H1 (cell line): Measurements from ENCODE around the gene LPGAT1. TPM values are rescaled to one million over a fixed set of nuclear protein-coding genes. Genes with fewer than 3 reads are reported as not detected.

ENCODE experiments used
- CHD2 ChIP-seq: IDR thresholded peaks from 2 replicates; pipeline ENCODE4 v1.6.1; 2012; ENCODE audit warnings: low read length, improper control_type of control experiment
- CTBP2 ChIP-seq: IDR thresholded peaks from 2 replicates; pipeline ENCODE4 v1.7.0; 2011; ENCODE audit warnings: borderline replicate concordance, mild to moderate bottlenecking, moderate library complexity, mixed read lengths, low read length; ENCODE audit not compliant: insufficient read depth, insufficient read length
- GTF2F1 ChIP-seq: IDR thresholded peaks from 2 replicates; pipeline ENCODE4 v1.6.1; 2012; ENCODE audit warnings: low read depth, low read length, improper control_type of control experiment, borderline replicate concordance
- POU5F1 ChIP-seq: IDR thresholded peaks from 2 replicates; pipeline ENCODE4 v1.6.1; 2011; ENCODE audit warnings: low read depth, mild to moderate bottlenecking, low read length, moderate library complexity
- RNF2 ChIP-seq: fragments of 200-900, 300-1000 bp; sonication (generic); IDR thresholded peaks from 2 replicates; pipeline ENCODE4 v1.7.1; 2016; ENCODE audit warnings: borderline replicate concordance, low read depth, mild to moderate bottlenecking, antibody characterized with exemption, low read length; ENCODE audit not compliant: poor library complexity, severe bottlenecking; ENCODE audit errors: missing control alignments
- SP1 ChIP-seq: IDR thresholded peaks from 2 replicates; pipeline ENCODE4 v1.6.1; 2011; ENCODE audit warnings: low read depth, low read length
- SP2 ChIP-seq: IDR thresholded peaks from 2 replicates; pipeline ENCODE4 v1.6.1; 2012; ENCODE audit warnings: mild to moderate bottlenecking, low read length, inconsistent platforms
- TBP ChIP-seq: IDR thresholded peaks from 2 replicates; pipeline ENCODE4 v1.6.1; 2011; ENCODE audit warnings: low read depth, low read length, improper control_type of control experiment
- TCF12 ChIP-seq: IDR thresholded peaks from 2 replicates; pipeline ENCODE4 v1.6.1; 2011; ENCODE audit warnings: low read depth, mild to moderate bottlenecking, low read length
- polyA plus RNA-seq, 7 experiments: library from polyadenylated mRNA; depleted of rRNA in 3 of 7; stranded (reverse) in 5 of 7; unstranded in 2 of 7; fragments of >200 nt in 5 of 7; fragments of 200-250 nt in 2 of 7; gene quantifications; 1 replicate in 5 of 7; 2 replicates in 1 of 7; 4 replicates in 1 of 7; pipeline versions ENCODE4 v1.2.1 to v1.2.3, GENCODE V29; 2011 to 2013; ENCODE audit warnings: missing spikeins in 2 of 7, mixed read lengths in 2 of 7
- total RNA-seq: library from RNA; stranded (reverse); fragmentation: NEBNext Ultra II Directional; extraction: Animal tissue kit (Norgen Biotek cat#: 25700); gene quantifications from 2 replicates; pipeline ENCODE4 v1.2.1, GENCODE V29; 2021

LPGAT1 gene
- total and polyA plus RNA-seq, 2 of the 8 experiments (the other 6 are each of a cell fraction or from before 2014, with no cell fraction given), result 2.3 to 13.5 TPM

DNA sequence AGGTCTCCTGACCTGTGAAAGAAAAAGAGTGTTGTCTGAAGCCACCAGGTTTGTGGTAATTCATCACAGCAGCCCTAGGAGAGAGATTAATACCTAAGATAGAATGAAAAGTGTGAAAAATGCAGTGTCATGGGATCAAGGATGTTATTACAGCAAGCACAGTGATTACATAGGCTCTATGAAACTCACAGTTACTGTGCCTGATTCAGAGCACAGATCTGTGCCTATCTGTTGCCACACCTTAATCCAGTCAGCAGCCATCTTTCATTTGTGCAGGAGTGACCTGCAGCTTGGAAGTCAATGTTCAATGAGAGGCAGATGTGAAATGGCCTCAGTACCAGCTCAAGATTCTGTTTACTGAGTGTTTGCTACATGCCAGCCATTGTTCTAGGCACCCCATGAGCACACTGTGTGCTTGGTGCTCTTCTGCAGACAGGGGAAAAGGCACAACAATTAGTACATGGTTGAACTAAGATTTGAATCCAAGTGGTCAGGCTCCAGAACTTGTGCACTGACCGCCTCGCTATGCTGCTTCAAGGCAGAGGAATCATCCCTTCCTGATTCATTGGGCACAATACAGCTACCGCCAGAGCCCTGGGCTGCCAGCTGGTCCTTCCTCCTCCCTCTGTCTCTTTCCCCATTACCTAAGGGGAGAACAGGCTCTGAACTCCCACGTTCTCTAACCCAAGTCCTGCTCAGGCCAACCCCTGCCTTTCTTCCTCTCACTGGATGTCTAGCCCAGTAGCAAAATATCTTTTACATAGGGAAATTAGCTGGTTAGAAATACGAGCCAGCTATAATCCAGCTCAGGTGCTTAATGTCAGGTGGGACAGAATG is 98.9 kb downstream of the LPGAT1 start (continued):
- TF ChIP-seq CTBP2, result no peak
- TF ChIP-seq POU5F1, result no peak
- TF ChIP-seq SP1, result no peak
- TF ChIP-seq SP2, result no peak
- no peak for TF ChIP-seq RNF2
- TF ChIP-seq CHD2, result no peak
- no peak for TF ChIP-seq GTF2F1
- TF ChIP-seq TCF12, result no peak
- TF ChIP-seq TBP, result no peak
